Measurements from ENCODE around the gene HMGCS1. TPM values are rescaled to one million over a fixed set of nuclear protein-coding genes. Genes with fewer than 3 reads are reported as not detected.

The HMGCS1 gene
- total and polyA plus RNA-seq, 2 of the 13 experiments (the other 11 are each of a cell fraction or from before 2014, with no cell fraction given) = 56.8 to 318 TPM

DNA sequence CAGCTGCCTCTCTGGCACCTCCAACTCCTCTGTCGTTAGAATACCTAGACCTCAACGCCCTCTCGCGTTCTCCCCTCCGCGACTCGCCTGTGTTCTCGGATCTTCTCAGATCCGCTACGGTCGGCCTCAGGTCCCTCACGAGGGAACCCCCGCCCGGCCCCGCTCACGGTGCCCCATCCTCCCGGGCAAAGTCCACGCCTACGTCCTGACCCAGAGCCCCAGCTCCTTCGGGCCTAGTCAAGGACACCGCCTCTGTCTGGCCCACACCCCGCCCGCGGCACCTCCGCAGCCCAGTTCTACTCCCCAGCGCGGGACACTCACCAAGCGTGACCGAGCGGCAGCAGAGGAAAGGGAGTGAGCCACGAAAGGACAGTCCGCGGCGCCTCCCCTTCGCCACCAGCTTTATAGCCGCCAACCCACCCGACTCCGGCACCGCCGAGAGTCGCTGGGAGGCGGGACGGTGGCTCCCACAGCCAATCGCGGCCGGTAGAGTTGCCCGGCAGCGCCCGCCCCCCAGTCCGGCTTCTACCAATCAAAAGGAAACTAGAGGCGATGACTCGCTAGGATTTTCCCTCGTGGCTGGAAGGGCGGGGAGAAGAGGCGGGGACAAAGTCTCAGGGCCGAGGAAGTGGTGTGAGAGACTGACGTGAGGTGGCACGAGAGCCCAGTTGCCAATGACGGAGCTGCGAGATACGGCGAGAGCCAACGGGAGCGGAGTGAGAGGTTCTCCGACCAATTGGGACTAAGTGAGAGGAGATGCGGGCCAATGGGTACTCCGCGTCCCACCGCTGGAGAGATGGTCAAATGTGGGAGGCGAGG is at the start of gene HMGCS1 (continued):
- TF ChIP-seq, protein P1, sequence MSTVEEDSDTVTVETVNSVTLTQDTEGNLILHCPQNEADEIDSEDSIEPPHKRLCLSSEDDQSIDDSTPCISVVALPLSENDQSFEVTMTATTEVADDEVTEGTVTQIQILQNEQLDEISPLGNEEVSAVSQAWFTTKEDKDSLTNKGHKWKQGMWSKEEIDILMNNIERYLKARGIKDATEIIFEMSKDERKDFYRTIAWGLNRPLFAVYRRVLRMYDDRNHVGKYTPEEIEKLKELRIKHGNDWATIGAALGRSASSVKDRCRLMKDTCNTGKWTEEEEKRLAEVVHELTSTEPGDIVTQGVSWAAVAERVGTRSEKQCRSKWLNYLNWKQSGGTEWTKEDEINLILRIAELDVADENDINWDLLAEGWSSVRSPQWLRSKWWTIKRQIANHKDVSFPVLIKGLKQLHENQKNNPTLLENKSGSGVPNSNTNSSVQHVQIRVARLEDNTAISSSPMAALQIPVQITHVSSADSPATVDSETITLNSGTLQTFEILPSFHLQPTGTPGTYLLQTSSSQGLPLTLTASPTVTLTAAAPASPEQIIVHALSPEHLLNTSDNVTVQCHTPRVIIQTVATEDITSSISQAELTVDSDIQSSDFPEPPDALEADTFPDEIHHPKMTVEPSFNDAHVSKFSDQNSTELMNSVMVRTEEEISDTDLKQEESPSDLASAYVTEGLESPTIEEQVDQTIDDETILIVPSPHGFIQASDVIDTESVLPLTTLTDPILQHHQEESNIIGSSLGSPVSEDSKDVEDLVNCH (CRISPR knock-in tag; IDR thresholded peaks at IDR 0.05) = no peak
- TF ChIP-seq REXO4 (CRISPR knock-in tag; IDR thresholded peaks at IDR 0.05; ENCODE audit: borderline replicate concordance) (no peak; the same call in 1 of the 2 replicates), ZNF792 (CRISPR knock-in tag; IDR thresholded peaks at IDR 0.05) (no peak), ZNF33B (CRISPR knock-in tag; IDR thresholded peaks at IDR 0.05) (peak; percentile 55; the same call in 1 of the 2 replicates), ZNF333 (CRISPR knock-in tag; IDR thresholded peaks at IDR 0.05; ENCODE audit: borderline replicate concordance) (no peak), MED13 (CRISPR knock-in tag; IDR thresholded peaks at IDR 0.05) (peak; percentile 74; the same call in 1 of the 2 replicates), HES4 (CRISPR knock-in tag; IDR thresholded peaks at IDR 0.05; ENCODE audit: borderline replicate concordance) (peak; percentile 84), SRSF4 (IDR thresholded peaks at IDR 0.05; ENCODE audit: low read depth, low read length, poor library complexity, severe bottlenecking) (no peak), POLR2AphosphoS5 (IDR thresholded peaks at IDR 0.05; ENCODE audit: low read depth, low read length) (peak; percentile 95), ZNF547 (CRISPR knock-in tag; IDR thresholded peaks at IDR 0.05) (peak; percentile 75; the same call in 1 of the 2 replicates), ZNF235 (CRISPR knock-in tag; IDR thresholded peaks at IDR 0.05; ENCODE audit: borderline replicate concordance) (peak; percentile 83; the same call in 1 of the 2 replicates), ZNF619 (CRISPR knock-in tag; IDR thresholded peaks at IDR 0.05) (no peak), ATF5 (CRISPR knock-in tag; IDR thresholded peaks at IDR 0.05; ENCODE audit: low read depth) (no peak), EED (CRISPR knock-in tag; IDR thresholded peaks at IDR 0.05) (peak; percentile 96), ZBTB1 (CRISPR knock-in tag; IDR thresholded peaks at IDR 0.05; ENCODE audit: borderline replicate concordance) (no peak), LRRFIP1 (CRISPR knock-in tag; conservative IDR thresholded peaks at IDR 0.05) (no peak), ARID4A (CRISPR knock-in tag; IDR thresholded peaks at IDR 0.05; ENCODE audit: borderline replicate concordance) (peak; percentile 97), SOX5 (CRISPR knock-in tag; IDR thresholded peaks at IDR 0.05; ENCODE audit: borderline replicate concordance) (no peak; the same call in 1 of the 2 replicates)
